G401.6 (cell line): ENCODE results near the gene CNFN.
"Not testable (repeated sequence)": the region's sequence is repeated elsewhere in the genome, so short reads cannot be mapped to it uniquely, and the experiment has no call there.

ENCODE experiments used
- FAIRE-seq: peaks from 2 replicates; lab custom pipeline; 2012; peaks lifted over from hg19 to GRCh38; lab: Jason Lieb, UNC

The CNFN gene

DNA sequence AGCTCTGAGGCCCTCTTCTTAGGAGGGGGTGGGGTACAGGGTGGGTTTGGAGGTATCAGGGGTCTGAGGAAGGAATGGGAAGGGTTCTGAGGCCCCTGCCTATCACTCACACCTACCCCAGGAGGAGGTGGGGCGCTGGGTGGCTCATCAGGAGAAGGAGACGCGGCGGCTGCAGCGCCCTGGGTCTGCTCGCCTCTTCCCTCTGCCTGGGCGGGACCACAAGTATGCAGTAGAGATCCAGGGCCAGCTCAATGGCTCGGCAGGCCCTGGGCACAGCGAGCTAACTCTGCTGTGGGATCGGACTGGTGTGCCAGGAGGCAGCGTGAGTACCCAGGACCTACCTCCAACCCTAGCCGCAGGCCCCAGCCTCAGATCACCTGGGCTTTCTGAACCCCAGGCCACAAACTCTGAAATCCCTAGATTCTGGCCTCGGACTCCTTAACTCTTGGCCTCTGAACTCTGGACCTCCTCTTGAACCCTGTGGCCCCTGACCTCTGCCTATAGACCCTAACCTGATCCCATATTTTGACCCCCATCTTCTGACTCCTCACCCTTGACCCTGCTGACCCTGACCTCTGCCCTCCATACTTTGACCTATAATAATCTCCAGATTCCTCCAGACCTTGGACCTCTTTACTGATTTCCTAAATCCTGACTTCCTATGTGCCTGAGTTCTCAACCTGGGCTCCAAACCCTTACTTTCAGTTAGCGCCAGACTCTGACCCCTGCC is 40.6 kb downstream of the CNFN start:
- FAIRE-seq = no peak

DNA sequence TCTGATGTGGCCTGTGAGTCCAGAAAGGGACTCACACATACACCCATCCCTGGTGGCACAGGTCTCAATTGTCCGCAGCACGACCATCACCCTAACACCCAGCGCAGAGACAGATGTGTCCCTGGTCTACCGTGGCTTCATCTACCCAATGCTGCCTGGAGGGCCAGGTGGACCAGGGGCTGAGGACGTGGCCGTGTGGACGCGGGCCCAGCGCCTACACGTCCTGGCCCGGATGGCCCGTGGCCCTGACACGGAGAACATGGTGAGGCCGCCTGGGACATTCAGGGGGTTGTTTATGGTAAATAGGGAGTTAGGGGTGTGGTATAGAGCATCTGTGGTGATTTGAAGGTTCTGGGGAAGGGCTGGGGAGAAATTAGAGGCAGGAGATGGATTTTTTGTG is 41.9 kb downstream of the CNFN start:
- no peak for FAIRE-seq

DNA sequence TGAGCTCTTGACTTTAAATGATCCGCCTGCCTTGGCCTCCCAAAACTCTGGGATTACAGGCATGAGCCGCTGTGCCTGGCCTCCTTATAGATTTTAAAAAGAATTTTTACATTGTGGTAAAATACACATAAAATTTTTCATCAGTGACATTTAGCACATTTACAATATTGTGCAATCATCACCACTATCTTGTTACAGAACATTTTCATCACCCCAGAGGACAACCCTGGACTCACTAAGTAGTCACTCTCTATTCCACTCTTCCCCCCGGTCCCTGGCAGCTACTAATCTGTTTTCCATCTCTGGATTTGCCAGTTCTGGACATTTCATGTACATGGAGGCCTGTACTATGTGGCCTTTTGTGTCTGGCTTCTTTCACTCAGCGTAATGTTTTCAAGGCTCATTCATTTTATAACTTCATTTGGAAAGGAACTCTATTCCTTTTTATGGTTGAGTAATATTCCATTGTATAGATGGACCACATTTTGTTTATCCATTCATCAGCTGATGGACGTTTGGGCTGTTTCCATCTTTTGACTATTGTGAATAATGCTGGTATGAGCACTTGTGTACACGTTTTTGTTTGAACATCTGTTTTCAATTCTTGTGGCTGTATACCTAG is 44.8 kb downstream of the CNFN start:
- no peak for FAIRE-seq

DNA sequence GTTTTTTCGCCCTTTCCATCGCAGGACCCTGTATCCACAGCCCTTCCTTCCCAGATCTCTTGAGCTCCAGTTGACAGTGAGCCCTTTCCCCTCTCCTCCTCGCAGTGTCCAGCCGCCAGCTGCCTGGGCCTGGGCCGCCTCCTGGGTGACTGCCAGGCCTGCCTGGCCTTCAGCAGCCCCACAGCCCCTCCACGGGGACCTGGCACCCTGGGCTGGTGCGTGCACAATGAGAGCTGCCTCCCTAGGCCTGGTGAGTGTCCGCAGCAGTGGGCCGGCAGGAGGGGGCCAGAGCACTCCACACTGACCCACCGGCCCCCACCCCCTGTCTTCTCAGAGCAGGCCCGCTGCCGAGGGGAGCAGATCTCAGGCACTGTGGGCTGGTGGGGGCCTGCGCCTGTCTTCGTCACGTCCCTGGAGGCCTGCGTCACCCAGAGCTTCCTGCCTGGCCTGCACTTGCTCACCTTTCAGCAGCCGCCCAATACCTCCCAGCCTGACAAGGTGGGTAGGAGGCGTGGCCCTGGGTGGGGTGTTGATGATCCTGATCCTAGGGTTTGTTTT is 45.7 kb downstream of the CNFN start:
- no peak for FAIRE-seq

DNA sequence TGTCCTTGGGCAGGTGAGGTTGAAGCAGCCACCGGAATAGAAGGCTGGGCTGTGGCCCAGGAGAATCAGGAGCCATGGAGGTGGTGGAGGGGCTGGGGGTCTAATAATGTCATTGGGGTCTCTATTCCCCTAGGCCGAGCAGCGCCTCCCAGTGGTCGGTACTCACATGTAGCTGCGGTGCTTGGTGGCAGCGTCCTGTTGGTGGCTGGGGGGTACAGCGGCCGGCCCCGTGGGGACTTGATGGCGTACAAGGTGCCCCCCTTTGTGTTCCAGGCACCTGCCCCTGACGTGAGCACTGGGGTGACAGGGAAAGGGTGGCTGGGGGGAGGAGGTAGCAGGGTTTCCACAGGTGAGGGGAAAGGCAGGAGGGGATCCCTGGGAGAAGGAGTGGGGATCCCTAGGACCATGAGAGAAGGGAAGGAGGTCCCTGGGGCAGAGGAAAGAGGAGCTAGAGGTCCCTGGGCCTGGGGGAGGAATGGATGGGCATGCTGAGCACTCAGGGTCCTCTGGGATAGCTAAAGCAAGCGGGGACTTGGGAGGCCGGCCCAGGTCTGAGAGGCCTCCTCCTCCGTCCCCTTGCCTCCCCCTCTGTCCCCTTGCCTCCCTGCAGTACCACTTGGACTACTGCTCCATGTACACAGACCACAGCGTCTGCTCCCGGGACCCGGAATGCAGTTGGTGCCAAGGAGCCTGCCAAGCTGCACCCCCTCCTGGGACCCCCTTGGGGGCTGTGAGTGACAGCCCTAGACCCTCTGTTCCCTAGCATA is 46.6 kb downstream of the CNFN start:
- FAIRE-seq = no peak

DNA sequence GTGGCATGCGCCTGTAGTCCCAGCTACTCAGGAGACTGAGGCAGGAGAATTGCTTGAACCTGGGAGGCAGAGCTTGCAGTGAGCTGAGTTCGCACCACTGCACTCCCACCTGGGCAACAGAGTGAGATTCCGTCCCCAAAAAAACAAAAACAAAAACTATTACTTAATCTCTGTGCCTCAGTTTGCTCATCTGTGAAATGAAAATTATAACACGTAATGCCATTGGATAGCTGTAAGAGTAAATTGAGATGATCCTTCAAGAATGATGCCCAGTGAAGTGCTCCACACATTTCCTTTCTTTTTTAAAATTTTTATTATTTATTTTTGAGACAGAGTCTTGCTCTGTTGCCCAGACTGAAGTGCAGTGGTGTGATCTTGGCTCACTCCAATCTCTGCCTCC is 50.2 kb downstream of the CNFN start:
- not testable (repeated sequence) for FAIRE-seq

DNA sequence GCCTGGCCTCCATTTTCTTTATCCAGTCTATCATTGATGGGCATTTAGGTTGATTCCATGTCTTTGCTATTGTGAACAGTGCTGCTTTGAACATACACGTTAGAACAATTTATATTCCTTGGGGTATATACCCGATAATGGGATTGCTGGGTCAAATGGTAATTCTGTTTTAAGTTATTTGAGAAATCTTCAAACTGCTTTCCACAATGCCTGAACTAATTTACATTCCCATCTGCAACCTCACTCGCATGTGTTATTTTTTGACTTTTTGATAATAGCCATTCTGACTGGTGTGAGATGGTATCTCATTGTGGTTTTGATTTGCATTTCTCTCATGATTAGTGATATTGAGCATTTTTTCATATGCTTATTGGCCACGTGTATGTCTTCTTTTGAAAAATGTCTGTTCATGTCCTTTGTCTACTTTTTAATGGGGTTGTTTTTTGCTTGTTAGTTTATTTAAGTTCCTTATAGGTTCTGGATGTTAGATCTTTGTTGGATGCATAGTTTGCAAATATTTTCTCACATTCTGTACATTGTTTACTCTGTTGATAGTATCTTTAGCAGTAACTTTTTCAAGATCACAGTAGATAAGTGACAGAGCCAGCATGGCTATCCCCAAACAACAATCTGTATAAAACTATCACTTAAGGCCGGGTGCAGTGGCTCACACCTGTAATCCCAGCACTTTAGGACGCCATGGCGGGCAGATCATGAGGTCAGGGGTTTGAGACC is 50.8 kb downstream of the CNFN start:
- FAIRE-seq = peak; percentile 17
